OCI-LY7 (cell line): Measurements from ENCODE around the gene GNG5.

Experiments
- CTCF ChIP-seq: fragments of 200-600 bp; sonication (generic); conservative IDR thresholded peaks from 2 replicates; pipeline ENCODE4 v1.5.1; 2014; ENCODE audit warnings: mild to moderate bottlenecking, antibody characterized with exemption, low read length, moderate library complexity, mixed read lengths
- EZH2phosphoT487 ChIP-seq: fragments of 200-600 bp; sonication (generic); IDR thresholded peaks from 2 replicates; pipeline ENCODE4 v1.6.1; 2018; ENCODE audit warnings: low read depth, borderline replicate concordance, mild to moderate bottlenecking, mixed run types, antibody characterized with exemption, low read length, moderate library complexity, mixed read lengths

- TF ChIP-seq CTCF (no peak), EZH2phosphoT487 (no peak)
Observed at GRCh38 chr1:84479998-84480397, 26.4 kb downstream of the GNG5 start.
